Hematopoietic multipotent progenitor cell treated with erythropoietin and hydrocortisone succinate and interleukin-3 and kit ligand, for 6 days (in vitro differentiated cells): ENCODE data around the gene IGSF3.
"Not testable (repeated sequence)": the region's sequence is repeated elsewhere in the genome, so short reads cannot be mapped to it uniquely, and the experiment has no call there.

Experiments
- DNase-seq: peaks from one replicate; pipeline ENCODE4 v3.0.0-alpha.2; 2015

IGSF3 gene

DNA sequence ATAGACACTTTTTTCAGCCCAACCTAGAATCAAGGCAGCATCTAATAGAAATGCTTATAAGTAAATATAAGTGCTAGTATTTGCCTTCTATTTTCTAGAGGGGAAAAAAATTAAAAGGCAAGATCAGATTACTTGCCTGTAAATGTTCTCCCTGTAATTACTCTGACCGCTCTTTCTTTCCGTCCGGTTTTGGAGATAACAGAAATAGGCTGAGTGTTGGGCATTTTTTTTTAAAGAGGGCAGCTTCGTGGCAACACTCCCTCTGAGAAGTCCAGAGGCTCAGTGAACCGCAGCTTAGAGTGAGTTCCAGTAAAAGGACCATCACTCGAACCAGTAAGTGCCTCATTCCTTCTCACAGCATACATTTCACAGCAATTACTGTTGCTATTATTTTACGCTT is 40.6 kb downstream of the IGSF3 start:
- DNase-seq = peak; percentile 27

DNA sequence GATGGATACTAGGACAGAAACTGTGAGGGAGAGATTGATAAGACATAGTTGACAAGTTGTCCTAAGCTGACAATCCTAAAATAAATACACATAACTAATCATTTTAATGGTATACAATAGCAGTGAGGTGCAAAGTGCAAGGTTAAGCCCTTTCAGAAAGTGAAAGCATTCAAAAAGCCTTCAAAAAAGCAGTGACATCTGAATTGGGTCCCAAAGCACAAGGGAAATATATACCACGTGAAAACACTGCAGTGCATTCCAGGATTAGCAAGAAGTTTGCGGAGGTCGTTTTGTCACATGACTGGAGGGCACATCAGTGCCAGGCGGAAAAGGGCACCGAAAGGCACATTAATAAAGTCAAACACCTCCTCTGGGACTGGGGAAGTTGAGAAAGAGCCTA is 42.4 kb downstream of the IGSF3 start:
- DNase-seq = not testable (repeated sequence)

DNA sequence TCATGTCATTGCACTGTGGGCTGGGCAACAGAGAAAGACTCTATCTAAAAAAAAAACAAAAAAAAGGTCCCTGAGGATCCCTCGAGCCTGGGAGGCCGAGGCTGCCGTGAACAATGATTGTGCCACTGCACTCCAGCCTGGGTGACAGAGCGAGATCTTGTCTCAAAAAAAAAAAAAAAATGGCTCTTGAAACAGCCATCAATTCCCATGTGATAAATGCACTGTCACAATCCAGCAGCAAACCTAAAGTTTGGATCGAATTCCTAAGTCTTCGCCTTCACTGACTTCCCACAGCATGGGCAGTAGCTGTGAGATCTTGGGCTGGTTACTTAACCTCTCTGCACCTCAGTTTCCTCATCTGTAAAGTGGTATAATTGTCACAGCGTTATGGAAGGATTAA is 43.5 kb downstream of the IGSF3 start:
- DNase-seq = no peak

DNA sequence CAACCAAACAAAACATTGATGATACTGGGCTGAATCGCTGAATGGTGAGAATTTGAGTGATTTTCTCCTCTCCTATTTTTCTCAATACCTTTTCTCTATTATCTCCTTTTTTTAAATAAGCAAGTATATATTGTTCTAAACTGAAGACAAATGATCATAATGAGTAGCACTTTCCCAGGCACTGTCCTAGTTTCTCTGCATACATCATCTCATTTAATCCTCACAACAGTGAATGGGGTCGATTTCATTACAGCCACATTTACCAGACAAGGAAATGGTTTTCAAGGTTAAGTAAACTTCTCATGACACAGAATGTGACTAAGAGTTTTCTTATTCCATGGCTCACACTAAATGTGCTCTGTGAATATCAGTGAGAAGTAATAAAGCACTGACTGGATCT is 45.0 kb downstream of the IGSF3 start:
- DNase-seq = not testable (repeated sequence)

- DNase-seq = not testable (repeated sequence)
Observed at GRCh38 chr1:116621756-116622155, 45.8 kb downstream of the IGSF3 start.

- DNase-seq = not testable (repeated sequence)
Observed at GRCh38 chr1:116620392-116620791, 47.1 kb downstream of the IGSF3 start.

DNA sequence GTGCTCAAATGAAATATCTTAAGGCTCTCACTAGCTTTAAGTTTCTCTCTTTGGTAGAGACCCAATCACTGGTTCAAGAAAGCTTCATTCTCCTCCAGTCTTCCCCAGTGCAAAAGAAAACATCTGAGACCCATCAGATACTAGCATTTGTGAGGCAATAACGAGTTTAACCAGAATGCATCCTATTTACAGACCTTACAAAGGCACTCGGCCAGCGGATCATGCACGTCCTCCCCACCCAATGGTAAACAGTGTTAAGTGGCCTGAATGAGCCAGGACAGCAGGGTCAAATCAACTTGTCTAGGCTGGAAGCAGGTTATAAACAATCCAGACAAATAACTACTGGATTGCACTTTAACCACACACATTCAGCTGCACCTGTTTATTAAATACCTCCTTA is 48.4 kb downstream of the IGSF3 start:
- DNase-seq = not testable (repeated sequence)

DNA sequence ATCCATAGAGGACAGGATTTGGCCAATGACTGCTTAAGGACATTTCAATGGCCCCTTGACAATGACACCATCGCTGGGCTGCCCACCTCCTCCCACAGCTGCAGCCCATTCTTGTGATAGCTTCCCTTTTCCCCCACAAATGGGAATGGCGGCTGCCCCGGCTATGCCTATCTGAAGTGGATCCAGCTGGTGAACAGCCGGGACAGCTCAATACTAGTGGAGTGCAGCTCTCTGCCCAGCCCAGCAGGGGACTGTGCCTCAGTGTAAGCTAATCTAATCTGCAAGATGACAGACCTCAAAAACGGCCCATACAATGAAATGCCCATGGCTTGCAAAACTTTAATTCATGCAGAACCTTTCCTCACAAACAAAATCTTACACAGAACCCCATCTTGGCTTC is 49.7 kb downstream of the IGSF3 start:
- peak; percentile 45 for DNase-seq

- DNase-seq = not testable (repeated sequence)
Observed at GRCh38 chr1:116613825-116614224, 53.7 kb downstream of the IGSF3 start.

DNA sequence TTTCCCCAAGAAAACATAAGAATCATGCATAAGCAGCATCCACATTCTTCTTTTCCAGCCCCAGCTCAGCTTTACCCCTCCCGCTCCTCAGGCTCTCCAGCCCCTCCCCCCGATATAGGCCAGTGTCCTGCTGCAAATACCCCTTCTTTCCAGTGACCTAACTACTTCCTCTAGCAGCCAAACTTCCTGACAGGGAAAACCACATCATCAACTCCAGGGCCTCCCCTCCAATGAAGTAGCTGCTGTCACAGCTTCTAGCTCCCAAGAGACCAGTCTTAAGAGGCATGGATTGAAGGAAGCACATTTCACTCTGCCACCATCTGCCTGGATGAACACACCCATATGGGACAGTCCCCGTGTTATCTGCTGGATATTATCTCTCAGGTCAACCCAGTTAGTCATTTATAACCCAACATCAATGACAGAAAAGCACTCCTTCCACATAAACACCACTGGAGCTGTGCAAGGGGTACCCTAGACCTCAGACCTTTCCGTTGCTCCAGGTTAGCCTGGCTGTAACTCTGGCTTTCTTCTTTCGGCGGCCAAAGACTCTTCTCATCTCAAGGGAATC is 57.6 kb downstream of the IGSF3 start:
- DNase-seq = not testable (repeated sequence)

DNA sequence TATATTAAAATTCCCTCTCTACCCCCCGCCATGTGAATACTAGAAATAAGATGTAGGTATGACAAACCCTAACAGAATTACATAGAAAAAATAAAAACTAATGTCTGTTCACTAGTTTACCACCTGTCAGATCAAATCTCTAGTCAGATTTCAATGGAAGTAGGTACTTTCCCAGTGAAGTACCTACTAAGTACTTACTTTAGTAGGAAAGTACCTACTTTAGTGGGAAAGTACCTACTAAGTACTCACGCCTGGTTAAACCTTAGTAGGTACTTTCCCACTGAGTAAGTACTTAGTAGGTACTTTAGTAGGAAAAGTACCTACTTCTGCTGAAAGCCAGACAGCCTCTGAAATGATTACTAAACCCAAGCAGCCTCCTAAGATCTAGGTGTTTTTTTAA is 58.7 kb downstream of the IGSF3 start:
- DNase-seq = not testable (repeated sequence)

- not testable (repeated sequence) for DNase-seq
Observed at GRCh38 chr1:116608151-116608550, 59.4 kb downstream of the IGSF3 start.

DNA sequence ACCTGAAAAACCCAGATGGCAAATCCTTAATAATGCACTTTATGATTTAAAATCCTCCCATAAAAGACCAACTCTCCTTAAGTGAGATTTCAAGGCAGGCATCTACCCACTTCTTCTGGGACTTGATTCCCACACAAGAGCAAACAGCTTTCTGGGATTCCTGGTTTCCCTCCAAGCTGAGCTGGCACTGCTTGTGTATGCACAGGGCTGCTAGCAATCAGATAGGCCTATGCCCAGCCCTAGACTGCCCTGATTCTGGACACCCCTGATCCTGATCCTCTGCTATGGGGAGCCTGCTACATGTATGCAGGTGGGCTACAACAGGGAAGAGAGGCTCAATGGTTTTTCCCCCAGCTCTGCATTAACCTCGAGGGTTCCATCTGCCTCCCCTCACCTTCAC is 60.1 kb downstream of the IGSF3 start:
- not testable (repeated sequence) for DNase-seq

- DNase-seq = peak; percentile 55
Observed at GRCh38 chr1:116606067-116606466, 61.5 kb downstream of the IGSF3 start.

- no peak for DNase-seq
Observed at GRCh38 chr1:116605315-116605714, 62.2 kb downstream of the IGSF3 start.

GRCh38 chr1:116604408-116604807 is 63.1 kb downstream of the IGSF3 start:
- DNase-seq = not testable (repeated sequence)

GRCh38 chr1:116603646-116604045 is 63.9 kb downstream of the IGSF3 start:
- DNase-seq = not testable (repeated sequence)

- DNase-seq = not testable (repeated sequence)
Observed at GRCh38 chr1:116599369-116599768, 68.2 kb downstream of the IGSF3 start.

GRCh38 chr1:116598420-116599036 is 69.0 kb downstream of the IGSF3 start:
- not testable (repeated sequence) for DNase-seq

DNA sequence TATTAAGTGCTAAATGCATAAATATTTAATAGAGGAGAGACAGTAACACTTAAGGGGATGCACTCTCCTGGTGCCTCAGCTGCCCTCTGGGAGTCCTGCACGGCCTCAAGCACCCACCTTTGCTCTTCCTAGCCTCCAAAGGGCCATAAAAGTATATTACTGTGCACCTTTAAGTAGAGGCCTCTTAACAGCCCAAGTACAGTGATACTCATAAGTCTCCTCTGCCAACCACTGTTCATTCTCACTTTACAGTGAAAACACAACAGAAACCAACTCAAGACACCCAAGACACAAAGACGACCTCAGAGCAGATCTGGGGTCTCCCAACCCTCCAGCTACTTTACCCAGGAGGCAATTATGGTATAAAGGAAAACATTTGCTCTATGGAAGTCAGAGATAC is 70.1 kb downstream of the IGSF3 start:
- DNase-seq = not testable (repeated sequence)

DNA sequence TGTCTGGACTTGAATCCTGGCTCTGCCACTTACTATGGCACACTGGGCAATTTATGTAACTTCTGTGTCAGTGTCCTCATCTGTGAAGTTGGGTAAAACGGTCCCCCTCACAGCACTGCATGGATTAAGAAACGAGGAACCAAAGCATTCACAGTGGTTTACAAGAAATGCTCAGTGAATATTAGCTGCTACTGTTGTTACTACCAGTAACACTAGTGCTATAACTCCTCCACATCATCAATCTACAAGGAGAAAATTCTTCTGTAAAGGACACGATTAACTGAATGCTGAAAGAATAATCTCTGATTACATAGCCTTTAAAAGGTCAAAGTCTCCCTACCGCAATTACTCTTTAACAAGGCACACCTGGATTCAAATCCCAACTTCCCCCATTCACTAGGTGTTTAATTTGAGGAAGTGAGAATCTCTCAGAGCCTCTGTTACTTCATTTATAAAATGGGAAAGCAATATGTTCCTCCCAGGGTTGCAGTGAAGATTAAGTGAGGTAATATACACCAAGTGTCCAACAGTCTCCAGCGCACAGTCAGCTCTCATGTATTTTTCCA is 70.7 kb downstream of the IGSF3 start:
- not testable (repeated sequence) for DNase-seq

GRCh38 chr1:116595946-116596741 is 71.4 kb downstream of the IGSF3 start:
- peak; percentile 62 for DNase-seq

DNA sequence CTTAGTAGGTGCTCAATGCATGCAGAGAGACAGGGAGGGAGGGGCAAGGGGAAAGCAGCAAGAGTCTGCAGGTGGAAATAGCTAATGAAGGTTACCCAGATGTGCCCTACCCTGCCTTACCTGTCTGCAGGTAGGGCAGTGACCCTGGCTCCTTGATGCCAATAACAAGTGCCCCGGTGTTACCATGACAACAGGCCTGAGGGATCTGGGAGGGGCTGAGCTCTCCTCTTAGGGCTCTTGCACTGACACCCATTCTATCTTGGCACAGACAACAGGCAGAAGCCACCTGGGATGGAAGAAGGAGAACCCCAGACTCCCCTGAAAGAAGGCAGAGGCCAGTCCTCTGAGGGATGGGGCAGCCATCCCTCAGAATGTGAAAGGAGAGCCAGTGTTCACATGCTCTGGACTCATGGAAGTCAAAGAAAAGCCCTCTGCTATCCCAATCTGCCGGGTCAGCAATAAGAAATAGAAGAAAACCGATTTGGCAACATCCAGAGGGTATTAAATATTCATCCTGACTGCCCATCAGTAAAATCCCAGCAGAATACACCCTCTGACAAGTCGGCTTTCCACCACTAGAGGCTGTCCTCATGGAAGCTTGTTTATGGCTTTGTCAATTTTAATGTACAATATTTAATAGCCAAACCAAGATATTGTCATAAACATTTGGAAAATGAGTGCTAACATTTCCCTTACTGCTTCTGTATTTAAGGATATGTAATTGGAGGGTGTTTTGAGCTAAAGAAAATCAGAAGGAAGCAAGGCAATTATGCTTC is 72.3 kb downstream of the IGSF3 start:
- not testable (repeated sequence) for DNase-seq
